Neural crest cell (in vitro differentiated cells): ENCODE data around the gene RFX2. TPM values are rescaled to one million over a fixed set of nuclear protein-coding genes. Genes with fewer than 3 reads are reported as not detected.

ENCODE experiments used
- DNase-seq: peaks from one replicate; pipeline ENCODE4 v3.0.0; 2021; ENCODE audit warnings: low read depth, mixed read lengths, low spot score
- H3K27ac Mint-ChIP-seq: one replicate; pipeline ENCODE4 v1.8.0; 2021; ENCODE audit warnings: mild to moderate bottlenecking, mixed read lengths; ENCODE audit not compliant: unreplicated experiment
- H3K27me3 Mint-ChIP-seq: 2 replicates; pipeline ENCODE4 v1.8.0; 2021; ENCODE audit warnings: low read depth, mild to moderate bottlenecking, mixed read lengths
- H3K36me3 Mint-ChIP-seq: 2 replicates; pipeline ENCODE4 v1.8.0; 2021; ENCODE audit warnings: low read depth, mild to moderate bottlenecking, mixed read lengths
- H3K4me1 Mint-ChIP-seq: 2 replicates; pipeline ENCODE4 v1.8.0; 2021; ENCODE audit warnings: mixed read lengths
- H3K4me3 Mint-ChIP-seq: one replicate; pipeline ENCODE4 v1.8.0; 2021; ENCODE audit warnings: mild to moderate bottlenecking, mixed read lengths
- H3K9me3 Mint-ChIP-seq: 2 replicates; pipeline ENCODE4 v1.8.0; 2021; ENCODE audit warnings: mixed read lengths
- total RNA-seq: library from RNA; stranded (reverse); gene quantifications from 2 replicates; pipeline ENCODE4 v1.2.1, GENCODE V29; 2021
- TF ChIP-seq, protein P1 (sequence below): fragments of 200-600 bp; sonication (generic); conservative IDR thresholded peaks from 2 replicates; pipeline ENCODE4 v1.5.0; 2021; ENCODE audit warnings: antibody characterized with exemption, mild to moderate bottlenecking

Gene RFX2
- total RNA-seq, 1 donor from 2014 or later, result 17.2 TPM

DNA sequence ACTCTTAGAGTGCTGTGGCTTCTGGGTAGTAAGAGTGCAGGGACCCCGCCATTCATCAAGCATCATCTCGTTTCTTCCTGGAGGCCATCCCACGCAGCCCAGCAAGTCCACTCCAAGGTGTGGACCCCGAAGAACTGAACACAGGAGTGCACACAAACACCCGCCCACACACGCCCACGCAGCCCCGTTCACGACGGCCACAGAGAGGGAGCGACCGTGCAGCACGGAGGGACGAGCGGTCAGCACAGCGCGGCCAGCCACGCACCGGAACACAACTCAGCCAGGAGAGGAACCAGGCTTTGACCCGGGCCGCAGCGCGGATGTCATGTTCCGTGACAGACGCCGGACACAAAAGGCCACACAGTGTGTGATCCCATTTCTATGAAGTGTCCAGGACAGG lies 114.2 kb downstream of the RFX2 start:
- H3K9me3 Mint-ChIP-seq, result no peaks in the 10 kb centered on the region
- DNase-seq, result no peak
- peaks cover 9% of the 10 kb centered on the region for H3K4me1 Mint-ChIP-seq
- H3K36me3 Mint-ChIP-seq, result peaks cover 11% of the 10 kb centered on the region
- no peak overlapping the region for H3K4me3 Mint-ChIP-seq
- TF ChIP-seq, protein P1, sequence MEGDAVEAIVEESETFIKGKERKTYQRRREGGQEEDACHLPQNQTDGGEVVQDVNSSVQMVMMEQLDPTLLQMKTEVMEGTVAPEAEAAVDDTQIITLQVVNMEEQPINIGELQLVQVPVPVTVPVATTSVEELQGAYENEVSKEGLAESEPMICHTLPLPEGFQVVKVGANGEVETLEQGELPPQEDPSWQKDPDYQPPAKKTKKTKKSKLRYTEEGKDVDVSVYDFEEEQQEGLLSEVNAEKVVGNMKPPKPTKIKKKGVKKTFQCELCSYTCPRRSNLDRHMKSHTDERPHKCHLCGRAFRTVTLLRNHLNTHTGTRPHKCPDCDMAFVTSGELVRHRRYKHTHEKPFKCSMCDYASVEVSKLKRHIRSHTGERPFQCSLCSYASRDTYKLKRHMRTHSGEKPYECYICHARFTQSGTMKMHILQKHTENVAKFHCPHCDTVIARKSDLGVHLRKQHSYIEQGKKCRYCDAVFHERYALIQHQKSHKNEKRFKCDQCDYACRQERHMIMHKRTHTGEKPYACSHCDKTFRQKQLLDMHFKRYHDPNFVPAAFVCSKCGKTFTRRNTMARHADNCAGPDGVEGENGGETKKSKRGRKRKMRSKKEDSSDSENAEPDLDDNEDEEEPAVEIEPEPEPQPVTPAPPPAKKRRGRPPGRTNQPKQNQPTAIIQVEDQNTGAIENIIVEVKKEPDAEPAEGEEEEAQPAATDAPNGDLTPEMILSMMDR, result no peak
- no peaks in the 10 kb centered on the region for H3K27me3 Mint-ChIP-seq
- H3K27ac Mint-ChIP-seq, result no peak overlapping the region

DNA sequence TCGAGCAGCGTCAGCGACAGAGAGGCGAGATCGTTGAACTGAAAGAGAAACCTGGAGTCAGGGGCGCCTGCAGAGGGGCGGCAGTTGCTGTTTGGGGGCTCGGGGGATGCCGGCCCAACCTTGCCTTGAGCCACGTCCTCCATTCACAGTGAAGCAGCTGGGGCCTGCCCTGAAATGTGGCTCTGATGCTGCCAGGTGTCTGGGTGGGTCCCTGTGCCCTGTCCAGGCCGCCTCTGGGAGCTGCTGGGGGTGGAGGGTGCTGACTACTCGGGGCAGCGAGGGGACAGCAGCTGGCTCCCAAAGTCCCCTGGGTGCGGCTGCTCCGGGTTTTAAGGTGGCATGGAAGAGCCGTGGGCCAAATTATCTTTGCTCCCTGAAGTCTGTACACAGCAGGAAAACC lies 114.7 kb downstream of the RFX2 start:
- Mint-ChIP-seq H3K9me3 (no peaks in the 10 kb centered on the region), H3K27ac (no peak overlapping the region), H3K4me1 (peaks cover 9% of the 10 kb centered on the region), H3K27me3 (no peaks in the 10 kb centered on the region), H3K36me3 (peaks cover 8% of the 10 kb centered on the region), H3K4me3 (no peak overlapping the region)
- TF ChIP-seq, protein P1, result no peak
- DNase-seq, result no peak

DNA sequence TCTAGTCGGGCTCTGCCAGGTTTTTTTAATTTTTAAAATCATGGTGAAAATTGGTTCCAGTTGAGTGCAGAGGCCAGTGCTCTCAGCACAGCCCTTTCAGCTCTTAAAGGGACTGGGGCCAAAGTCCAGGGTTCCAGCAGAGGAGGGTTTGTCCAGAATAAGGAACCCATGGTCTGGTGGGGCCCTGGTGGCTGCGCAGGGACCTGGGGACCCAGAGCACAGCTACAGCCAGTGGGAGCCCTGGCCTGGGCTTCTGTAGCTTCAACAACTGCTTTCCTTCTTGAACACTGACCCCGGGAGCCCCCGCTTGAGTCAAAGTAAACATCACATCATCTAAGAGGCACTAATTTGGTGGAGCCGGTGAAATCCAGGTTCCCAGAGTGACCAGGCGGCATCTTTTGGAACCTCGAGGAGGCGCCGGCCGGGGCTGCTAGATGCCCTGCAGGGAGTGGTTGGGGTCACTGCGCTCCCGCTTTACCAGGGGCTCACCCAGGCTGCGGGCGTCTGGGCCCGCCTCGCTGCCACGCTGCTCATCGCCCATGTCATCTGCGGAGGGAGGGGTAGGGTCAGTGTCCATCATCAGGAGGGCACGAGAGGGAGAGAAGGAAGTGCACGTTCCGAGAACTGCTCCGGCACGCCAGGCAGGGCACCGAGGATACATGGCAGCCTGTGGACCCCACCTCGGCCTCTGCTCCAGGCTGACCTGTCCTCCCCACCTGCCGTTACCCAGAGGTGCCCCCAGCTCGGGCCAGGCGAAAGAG lies 115.7 kb downstream of the RFX2 start:
- no peaks in the 10 kb centered on the region for H3K27me3 Mint-ChIP-seq
- H3K4me3 Mint-ChIP-seq, result no peak overlapping the region
- H3K4me1 Mint-ChIP-seq, result peaks cover 14% of the 10 kb centered on the region

DNA sequence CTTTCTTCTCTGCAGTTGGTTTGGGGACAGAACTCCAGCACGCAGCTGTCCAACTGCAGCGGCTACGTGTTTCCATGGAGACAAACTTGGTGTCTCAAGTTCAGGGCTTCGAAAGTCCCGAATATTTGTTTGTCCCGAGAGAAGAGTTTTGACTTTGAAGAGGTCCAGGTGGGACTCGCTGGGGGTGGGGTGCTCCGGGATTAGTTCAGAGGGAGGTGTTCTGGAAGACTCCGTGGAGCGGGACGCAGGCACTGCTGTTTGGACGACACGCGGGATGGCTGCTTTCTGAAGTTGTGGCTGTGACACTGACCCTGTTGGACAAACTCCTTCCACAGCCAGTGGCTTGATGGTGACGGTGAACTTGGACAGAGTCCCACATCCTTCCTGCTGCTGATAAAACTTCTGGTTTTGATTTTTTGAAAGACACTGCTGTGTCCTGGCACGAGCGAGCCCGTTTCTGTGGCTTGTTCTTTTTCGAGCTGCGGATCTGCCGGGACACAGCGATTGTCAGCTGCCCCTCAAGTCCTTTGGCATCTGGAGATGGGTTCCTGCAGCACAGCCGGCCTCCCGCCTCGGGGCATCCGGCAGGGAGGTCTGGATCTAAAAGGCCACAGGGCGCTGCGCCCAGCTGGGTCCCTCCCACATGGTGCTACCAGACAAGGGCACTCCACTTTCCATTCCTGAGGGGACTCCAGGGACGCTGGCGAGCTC lies 116.5 kb downstream of the RFX2 start:
- TF ChIP-seq, protein P1, result no peak
- Mint-ChIP-seq H3K27ac (no peak overlapping the region), H3K9me3 (no peaks in the 10 kb centered on the region), H3K36me3 (no peaks in the 10 kb centered on the region), H3K4me3 (no peak overlapping the region), H3K4me1 (peaks cover 19% of the 10 kb centered on the region), H3K27me3 (no peaks in the 10 kb centered on the region)
- DNase-seq, result no peak

More for the DNA sequence above, 115.7 kb downstream of the RFX2 start:
- TF ChIP-seq, protein P1, result no peak
- Mint-ChIP-seq H3K9me3 (no peaks in the 10 kb centered on the region), H3K36me3 (peaks cover 3% of the 10 kb centered on the region), H3K27ac (no peak overlapping the region)
- DNase-seq, result no peak

DNA sequence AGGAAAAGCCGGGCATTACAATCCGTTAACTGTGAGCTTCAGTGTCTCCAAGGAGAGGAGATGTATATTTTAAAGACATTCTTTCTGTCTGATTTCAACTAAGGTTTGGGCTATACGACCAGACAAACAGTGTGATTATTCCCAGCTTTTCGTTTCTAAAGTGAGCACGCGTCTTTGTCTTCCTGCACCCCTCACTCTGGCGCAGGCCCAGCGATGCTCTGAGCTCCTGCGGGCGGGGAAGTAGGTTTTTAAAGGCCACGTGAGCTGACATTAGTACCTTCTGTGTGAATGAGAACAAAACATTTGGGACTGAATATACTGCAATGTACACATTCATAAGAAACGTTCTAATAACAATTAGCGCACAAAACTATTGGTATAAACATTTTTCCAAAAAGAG lies 117.1 kb downstream of the RFX2 start:
- Mint-ChIP-seq H3K4me1 (peaks cover 23% of the 10 kb centered on the region), H3K27ac (peak overlapping the region; percentile 50), H3K4me3 (no peak overlapping the region), H3K9me3 (no peaks in the 10 kb centered on the region), H3K36me3 (no peaks in the 10 kb centered on the region), H3K27me3 (no peaks in the 10 kb centered on the region)
- DNase-seq, result no peak
- TF ChIP-seq, protein P1, result no peak
